Activated T-cell treated with anti-CD3 and anti-CD28 coated beads for 4 hours (primary cell): ENCODE results near the gene FOXP1.

Source experiments
- DNase-seq: peaks from one replicate; pipeline ENCODE4 v3.0.0-alpha.2; 2020

FOXP1 gene

GRCh38 chr3:70914862-70915261, 668.7 kb downstream of the FOXP1 start:
- no peak for DNase-seq

GRCh38 chr3:70911719-70912118, 671.8 kb downstream of the FOXP1 start:
- DNase-seq = no peak

DNA sequence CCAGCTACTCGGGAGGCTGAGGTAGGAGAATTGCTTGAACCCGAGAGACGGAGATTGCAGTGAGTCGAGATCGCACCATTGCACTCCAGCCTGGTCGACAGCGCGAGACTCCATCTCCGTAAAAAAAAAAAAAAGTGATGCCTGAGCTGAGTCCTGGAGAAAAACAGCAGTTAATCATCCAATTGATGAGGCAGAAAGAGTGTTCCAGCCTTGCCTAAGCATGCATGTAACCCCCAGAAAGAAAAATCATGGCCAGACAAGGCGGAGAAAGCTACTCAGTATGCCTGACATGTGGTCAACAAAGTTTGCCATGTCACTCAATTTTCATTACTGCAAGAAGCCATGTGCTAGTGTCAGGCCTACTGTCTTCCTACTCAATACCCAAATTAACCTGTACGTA, 678.0 kb downstream of the FOXP1 start:
- DNase-seq = no peak
